Measurements from ENCODE around the gene UFM1.

GRCh38 chr13:38401276-38401675 is 51.6 kb downstream of the UFM1 start:
- TF ChIP-seq POLR2A (IDR thresholded peaks at IDR 0.05) (no peak), POLR2AphosphoS5 (IDR thresholded peaks at IDR 0.05) (no peak), CTCF (IDR thresholded peaks at IDR 0.05) (no peak)
